ENCODE results near the gene COPA.

The COPA gene

DNA sequence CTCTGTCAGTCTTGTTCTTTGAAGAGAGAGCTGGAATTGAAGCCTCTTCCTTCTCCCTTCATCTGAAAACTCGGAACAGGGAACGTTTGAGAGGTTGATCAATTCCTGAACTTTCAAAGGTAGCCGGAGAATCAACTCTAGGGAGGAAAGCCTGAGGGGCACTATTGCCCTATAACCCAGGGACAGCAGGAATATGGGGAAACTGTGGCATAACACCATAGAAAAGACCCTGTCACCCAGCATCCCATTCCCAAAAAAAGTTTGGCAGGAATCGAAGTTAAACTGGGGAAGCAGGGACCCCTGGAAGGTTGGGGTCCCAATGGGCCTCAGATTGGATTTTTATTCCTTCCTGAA lies 18.7 kb upstream of the COPA start:
- Histone ChIP-seq H3K36me3 (ENCODE audit: low read length) (no peaks in the 10 kb centered on the region), H3K27me3 (ENCODE audit: low read length) (no peaks in the 10 kb centered on the region), H3K27ac (ENCODE audit: low read depth, low read length) (no peak overlapping the region), H3K4me2 (ENCODE audit: low read depth, low read length, poor library complexity, severe bottlenecking) (no peak overlapping the region), H4K20me1 (ENCODE audit: low read depth, low read length) (no peaks in the 10 kb centered on the region), H3K9me2 (replicated peaks; ENCODE audit: insufficient read depth, low read length) (no peaks in the 10 kb centered on the region), H3F3A (ENCODE audit: insufficient read depth) (0 out of 2 replicates have a peak, but pooled peaks cover 7% of the 10 kb centered on the region), H3K9me3 (ENCODE audit: insufficient read depth, low read length) (no peaks in the 10 kb centered on the region), H2AFZ (ENCODE audit: low read depth, low read length, severe bottlenecking) (no peak overlapping the region), H3K4me3 (ENCODE audit: insufficient read depth, low read length, poor library complexity, severe bottlenecking) (no peak overlapping the region), H3K79me2 (ENCODE audit: insufficient read depth, low read length) (no peaks in the 10 kb centered on the region), H3K9ac (ENCODE audit: low read length) (no peak overlapping the region)
- no peak for TF ChIP-seq EZH2phosphoT487 (conservative IDR thresholded peaks at IDR 0.05; ENCODE audit: low read length)
- TF ChIP-seq, protein P1, sequence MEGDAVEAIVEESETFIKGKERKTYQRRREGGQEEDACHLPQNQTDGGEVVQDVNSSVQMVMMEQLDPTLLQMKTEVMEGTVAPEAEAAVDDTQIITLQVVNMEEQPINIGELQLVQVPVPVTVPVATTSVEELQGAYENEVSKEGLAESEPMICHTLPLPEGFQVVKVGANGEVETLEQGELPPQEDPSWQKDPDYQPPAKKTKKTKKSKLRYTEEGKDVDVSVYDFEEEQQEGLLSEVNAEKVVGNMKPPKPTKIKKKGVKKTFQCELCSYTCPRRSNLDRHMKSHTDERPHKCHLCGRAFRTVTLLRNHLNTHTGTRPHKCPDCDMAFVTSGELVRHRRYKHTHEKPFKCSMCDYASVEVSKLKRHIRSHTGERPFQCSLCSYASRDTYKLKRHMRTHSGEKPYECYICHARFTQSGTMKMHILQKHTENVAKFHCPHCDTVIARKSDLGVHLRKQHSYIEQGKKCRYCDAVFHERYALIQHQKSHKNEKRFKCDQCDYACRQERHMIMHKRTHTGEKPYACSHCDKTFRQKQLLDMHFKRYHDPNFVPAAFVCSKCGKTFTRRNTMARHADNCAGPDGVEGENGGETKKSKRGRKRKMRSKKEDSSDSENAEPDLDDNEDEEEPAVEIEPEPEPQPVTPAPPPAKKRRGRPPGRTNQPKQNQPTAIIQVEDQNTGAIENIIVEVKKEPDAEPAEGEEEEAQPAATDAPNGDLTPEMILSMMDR (IDR thresholded peaks at IDR 0.05; ENCODE audit: insufficient read depth, low read length, poor library complexity, severe bottlenecking), result no peak

DNA sequence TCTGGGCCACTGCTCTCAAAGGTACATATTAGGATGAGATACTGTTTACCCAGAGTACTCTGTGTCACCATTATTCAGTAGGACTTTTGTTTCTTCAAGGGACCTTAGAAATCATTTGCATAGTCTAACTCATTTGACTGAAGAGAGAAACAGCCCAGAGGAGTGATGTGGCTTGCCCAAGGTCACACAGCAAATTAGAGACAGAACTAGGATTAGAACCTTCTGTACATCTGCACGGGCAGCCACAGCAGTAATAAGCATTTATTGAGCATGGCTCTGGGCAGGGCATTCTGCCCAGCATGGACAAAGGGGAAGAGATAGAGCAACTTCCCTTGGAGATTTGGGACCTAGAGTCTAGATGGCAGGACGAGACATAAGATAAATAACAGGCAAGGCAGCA lies 18.1 kb upstream of the COPA start:
- Histone ChIP-seq H3K27ac (ENCODE audit: low read depth, low read length) (no peak overlapping the region), H4K20me1 (ENCODE audit: low read depth, low read length) (no peaks in the 10 kb centered on the region), H3K4me2 (ENCODE audit: low read depth, low read length, poor library complexity, severe bottlenecking) (no peak overlapping the region), H3K4me3 (ENCODE audit: insufficient read depth, low read length, poor library complexity, severe bottlenecking) (no peak overlapping the region), H3K27me3 (ENCODE audit: low read length) (no peaks in the 10 kb centered on the region), H3K79me2 (ENCODE audit: insufficient read depth, low read length) (no peaks in the 10 kb centered on the region), H3K9me3 (ENCODE audit: insufficient read depth, low read length) (no peaks in the 10 kb centered on the region), H3K9me2 (replicated peaks; ENCODE audit: insufficient read depth, low read length) (no peaks in the 10 kb centered on the region), H2AFZ (ENCODE audit: low read depth, low read length, severe bottlenecking) (no peak overlapping the region), H3F3A (ENCODE audit: insufficient read depth) (0 out of 2 replicates have a peak, but pooled peaks cover 7% of the 10 kb centered on the region), H3K9ac (ENCODE audit: low read length) (no peak overlapping the region), H3K36me3 (ENCODE audit: low read length) (0 out of 2 replicates have a peak, but pooled peaks cover 3% of the 10 kb centered on the region)
- TF ChIP-seq EZH2phosphoT487 (conservative IDR thresholded peaks at IDR 0.05; ENCODE audit: low read length), result no peak
- TF ChIP-seq, protein P1 (IDR thresholded peaks at IDR 0.05; ENCODE audit: insufficient read depth, low read length, poor library complexity, severe bottlenecking), result no peak

DNA sequence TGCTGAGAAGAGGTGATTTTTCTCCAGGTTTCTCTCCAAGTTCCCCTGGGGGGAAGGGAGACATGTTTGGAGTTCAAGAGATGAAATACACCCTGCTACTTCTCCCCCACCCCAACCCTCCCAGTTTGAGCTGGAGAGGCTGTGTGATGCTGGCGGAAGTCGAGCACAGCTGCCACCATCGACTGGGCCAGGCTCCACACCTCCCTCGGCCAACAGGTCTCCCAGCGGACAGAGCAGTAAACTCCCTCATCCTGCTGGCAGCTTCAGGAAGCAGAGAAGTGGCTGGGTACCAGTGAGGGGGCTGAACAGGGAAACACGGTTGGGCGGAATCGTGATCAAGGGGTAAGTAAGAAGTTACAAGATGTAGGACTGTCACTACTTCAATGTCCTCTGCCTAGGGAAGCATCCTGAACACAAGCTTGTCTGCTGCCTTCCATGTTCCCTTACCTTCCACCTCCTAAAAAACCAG lies 17.2 kb upstream of the COPA start:
- Histone ChIP-seq H3K27me3 (ENCODE audit: low read length) (no peaks in the 10 kb centered on the region), H4K20me1 (ENCODE audit: low read depth, low read length) (no peaks in the 10 kb centered on the region), H3K9ac (ENCODE audit: low read length) (no peak overlapping the region), H2AFZ (ENCODE audit: low read depth, low read length, severe bottlenecking) (no peak overlapping the region), H3K9me3 (ENCODE audit: insufficient read depth, low read length) (no peaks in the 10 kb centered on the region), H3K79me2 (ENCODE audit: insufficient read depth, low read length) (no peaks in the 10 kb centered on the region), H3K4me3 (ENCODE audit: insufficient read depth, low read length, poor library complexity, severe bottlenecking) (no peak overlapping the region), H3K4me2 (ENCODE audit: low read depth, low read length, poor library complexity, severe bottlenecking) (no peak overlapping the region), H3F3A (ENCODE audit: insufficient read depth) (0 out of 2 replicates have a peak, but pooled peaks cover 7% of the 10 kb centered on the region), H3K9me2 (replicated peaks; ENCODE audit: insufficient read depth, low read length) (no peaks in the 10 kb centered on the region), H3K36me3 (ENCODE audit: low read length) (0 out of 2 replicates have a peak, but pooled peaks cover 6% of the 10 kb centered on the region), H3K27ac (ENCODE audit: low read depth, low read length) (no peak overlapping the region)
- no peak for TF ChIP-seq EZH2phosphoT487 (conservative IDR thresholded peaks at IDR 0.05; ENCODE audit: low read length)
- TF ChIP-seq, protein P1 (IDR thresholded peaks at IDR 0.05; ENCODE audit: insufficient read depth, low read length, poor library complexity, severe bottlenecking), result no peak
